Adrenal gland (tissue), 5 donors: ENCODE results near the gene PERCC1.

ENCODE experiments used
- CTCF ChIP-seq, 6 experiments: fragments of 450-650 bp in 4 of 6; fragments of 200-600 bp in 2 of 6; sonication (generic) in 1 of 6; IDR thresholded peaks; 1 replicate in 5 of 6; 2 replicates in 1 of 6; pipeline versions ENCODE4 v1.5.1 to v1.8.0; 2016 to 2021; ENCODE audit warnings: antibody characterized with exemption in 6 of 6, mild to moderate bottlenecking in 2 of 6, moderate library complexity in 1 of 6
- POLR2A ChIP-seq, 2 donors: fragments of 450-650 bp; IDR thresholded peaks; one replicate each; pipeline ENCODE4 v1.6.1; 2017; ENCODE audit warnings: antibody characterized with exemption in 2 of 2, mild to moderate bottlenecking in 2 of 2, moderate library complexity in 1 of 2
- donor health status: DM: no; HTN: no; CAD: no.

GRCh38 chr16:1449201-1449788 lies 18.4 kb downstream of the PERCC1 start:
- TF ChIP-seq POLR2A (IDR thresholded peaks at IDR 0.05) = no peak
- no peak for TF ChIP-seq CTCF (IDR thresholded peaks at IDR 0.05)
